Thoracic aorta (tissue), 2 donors: ENCODE measurements around the gene KLK13. TPM values are rescaled to one million over a fixed set of nuclear protein-coding genes. Genes with fewer than 3 reads are reported as not detected.

Experiments used
- ATAC-seq: fragments of 150-250 bp; one replicate; pipeline ENCODE4 v1.8.0; 2017; ENCODE audit warnings: low read depth; ENCODE audit not compliant: insufficient number of reproducible peaks, low FRiP score
- DNase-seq: peaks from one replicate; pipeline ENCODE4 v3.0.0-alpha.2; 2020; ENCODE audit warnings: low spot score
- H3K27ac ChIP-seq, 2 donors: fragments of 200-600 bp; sonication (generic); 1 replicate in 1 of 2; 2 replicates in 1 of 2; pipeline ENCODE4 v1.5.1; 2016; ENCODE audit warnings: mild to moderate bottlenecking in 2 of 2, moderate library complexity in 2 of 2
- H3K27me3 ChIP-seq: fragments of 200-600 bp; sonication (generic); replicated peaks from 2 replicates; pipeline ENCODE4 v1.6.0; 2016; ENCODE audit warnings: mild to moderate bottlenecking; ENCODE audit not compliant: insufficient read depth
- H3K36me3 ChIP-seq: fragments of 200-600 bp; sonication (generic); one replicate; pipeline ENCODE4 v1.5.1; 2016
- H3K4me1 ChIP-seq, 2 donors: fragments of 200-600 bp; sonication (generic); 1 replicate in 1 of 2; 2 replicates in 1 of 2; pipeline versions ENCODE4 v1.5.1 to v1.6.0; 2016; ENCODE audit warnings: low read depth in 2 of 2, mild to moderate bottlenecking in 1 of 2; ENCODE audit not compliant: control insufficient read depth in 1 of 2
- H3K4me3 ChIP-seq: fragments of 200-600 bp; sonication (generic); 2 replicates; pipeline ENCODE4 v1.5.1; 2016; ENCODE audit warnings: mild to moderate bottlenecking
- H3K9me3 ChIP-seq: fragments of 200-600 bp; sonication (generic); 2 replicates; pipeline ENCODE4 v1.5.1; 2016
- total RNA-seq, 2 donors: library from RNA; depleted of rRNA; stranded (reverse); fragments of >200 nt; gene quantifications; one replicate each; pipeline versions ENCODE4 v1.1.0 to v1.2.3, GENCODE V29; 2016
- TF ChIP-seq, protein P1 (sequence below): fragments of 200-600 bp; sonication (generic); IDR thresholded peaks from one replicate; pipeline ENCODE4 v1.5.1; 2019; ENCODE audit warnings: antibody characterized with exemption

Gene KLK13
- total RNA-seq, 2 donors from 2014 or later = not detected

GRCh38 chr19:51044327-51044726 lies 20.6 kb downstream of the KLK13 start:
- Histone ChIP-seq H3K9me3 (no peaks in the 10 kb centered on the region), H3K4me1 (no peaks in the 10 kb centered on the region), H3K27me3 (no peaks in the 10 kb centered on the region), H3K27ac (no peak overlapping the region), H3K4me3 (no peak overlapping the region), H3K36me3 (no peaks in the 10 kb centered on the region)
- ATAC-seq (no peak), DNase-seq (no peak)
- TF ChIP-seq, protein P1, sequence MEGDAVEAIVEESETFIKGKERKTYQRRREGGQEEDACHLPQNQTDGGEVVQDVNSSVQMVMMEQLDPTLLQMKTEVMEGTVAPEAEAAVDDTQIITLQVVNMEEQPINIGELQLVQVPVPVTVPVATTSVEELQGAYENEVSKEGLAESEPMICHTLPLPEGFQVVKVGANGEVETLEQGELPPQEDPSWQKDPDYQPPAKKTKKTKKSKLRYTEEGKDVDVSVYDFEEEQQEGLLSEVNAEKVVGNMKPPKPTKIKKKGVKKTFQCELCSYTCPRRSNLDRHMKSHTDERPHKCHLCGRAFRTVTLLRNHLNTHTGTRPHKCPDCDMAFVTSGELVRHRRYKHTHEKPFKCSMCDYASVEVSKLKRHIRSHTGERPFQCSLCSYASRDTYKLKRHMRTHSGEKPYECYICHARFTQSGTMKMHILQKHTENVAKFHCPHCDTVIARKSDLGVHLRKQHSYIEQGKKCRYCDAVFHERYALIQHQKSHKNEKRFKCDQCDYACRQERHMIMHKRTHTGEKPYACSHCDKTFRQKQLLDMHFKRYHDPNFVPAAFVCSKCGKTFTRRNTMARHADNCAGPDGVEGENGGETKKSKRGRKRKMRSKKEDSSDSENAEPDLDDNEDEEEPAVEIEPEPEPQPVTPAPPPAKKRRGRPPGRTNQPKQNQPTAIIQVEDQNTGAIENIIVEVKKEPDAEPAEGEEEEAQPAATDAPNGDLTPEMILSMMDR = no peak

DNA sequence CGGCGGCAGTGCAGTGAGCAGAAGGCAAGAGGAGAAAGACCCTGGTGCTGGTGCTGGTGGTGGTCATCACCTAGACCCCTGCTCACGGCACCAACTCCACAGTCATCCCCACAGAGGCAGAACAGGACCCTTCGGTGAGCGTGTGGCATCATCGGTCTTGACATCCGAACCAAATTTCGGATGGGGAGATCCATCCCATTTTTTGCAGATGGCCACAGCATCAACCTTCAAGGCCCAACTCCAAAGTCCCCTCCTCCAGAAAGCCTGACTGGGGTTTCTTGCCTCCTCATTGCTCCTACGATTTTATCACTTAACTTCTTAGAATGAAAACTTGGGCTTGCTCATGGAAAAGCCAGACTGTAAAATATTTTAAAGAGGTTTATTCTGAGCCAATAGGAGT lies 21.4 kb downstream of the KLK13 start:
- Histone ChIP-seq H3K4me3 (no peak overlapping the region), H3K27ac (no peak overlapping the region), H3K9me3 (no peaks in the 10 kb centered on the region), H3K36me3 (no peaks in the 10 kb centered on the region), H3K27me3 (no peaks in the 10 kb centered on the region), H3K4me1 (no peaks in the 10 kb centered on the region)
- TF ChIP-seq, protein P1 = no peak
- DNase-seq (no peak), ATAC-seq (no peak)

- H3K27me3 ChIP-seq = no peaks in the 10 kb centered on the region
- DNase-seq = no peak
- H3K4me3 ChIP-seq = no peak overlapping the region
- ATAC-seq = no peak
- no peaks in the 10 kb centered on the region for H3K36me3 ChIP-seq
- TF ChIP-seq, protein P1 = no peak
- H3K9me3 ChIP-seq = no peaks in the 10 kb centered on the region
- H3K4me1 ChIP-seq = no peaks in the 10 kb centered on the region
- H3K27ac ChIP-seq = no peak overlapping the region
Measured at GRCh38 chr19:51040151-51040550, 24.7 kb downstream of the KLK13 start.

DNA sequence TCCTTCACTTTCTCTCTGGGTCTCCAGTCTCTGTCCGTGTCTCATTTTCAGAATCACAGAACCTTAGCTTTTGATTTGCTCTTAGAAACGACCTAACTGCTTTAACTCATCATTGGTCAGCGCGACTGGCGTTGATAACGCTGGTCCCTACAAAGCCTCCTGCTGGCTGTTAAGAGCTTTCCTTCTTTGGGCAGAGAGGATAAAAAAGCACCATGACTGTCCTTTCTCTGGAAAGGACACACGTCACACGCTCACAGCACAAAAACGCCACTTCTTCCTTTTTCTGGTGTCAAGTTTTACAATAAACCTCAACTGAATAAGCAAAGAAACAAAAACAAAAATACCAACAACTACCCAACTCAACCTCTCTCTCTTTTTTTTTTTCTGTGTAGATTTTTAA lies 28.4 kb downstream of the KLK13 start:
- H3K4me1 ChIP-seq = no peaks in the 10 kb centered on the region
- TF ChIP-seq, protein P1 = no peak
- ATAC-seq = no peak
- no peak overlapping the region for H3K27ac ChIP-seq
- DNase-seq = no peak
- no peak overlapping the region for H3K4me3 ChIP-seq
- H3K27me3 ChIP-seq = no peaks in the 10 kb centered on the region
- no peaks in the 10 kb centered on the region for H3K9me3 ChIP-seq
- H3K36me3 ChIP-seq = no peaks in the 10 kb centered on the region

DNA sequence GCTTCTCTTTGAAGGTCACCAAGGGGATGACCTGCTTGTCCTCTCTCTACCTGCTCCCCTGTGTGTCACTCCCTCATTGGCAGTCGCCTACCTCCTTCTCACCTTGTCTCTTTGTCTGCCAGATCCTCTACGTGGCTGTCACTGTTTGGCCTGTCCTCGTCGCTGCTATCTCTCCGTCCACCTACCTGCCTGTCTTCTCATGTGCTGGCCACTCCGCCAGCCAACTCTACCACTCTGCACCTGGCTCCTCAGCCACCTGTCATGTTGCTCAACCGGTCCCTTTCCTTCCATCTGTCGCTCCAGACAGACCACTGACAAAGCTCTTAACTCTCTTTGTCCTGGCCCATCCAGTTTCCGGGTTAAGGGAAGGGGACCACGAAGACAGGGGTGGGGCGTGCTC lies 30.2 kb downstream of the KLK13 start, which contains the start of gene KLK12:
Gene KLK12, minus strand, starts transcription at position 299 of the 400 bp plus-strand sequence. CDS start 381 bp downstream, outside the sequence.
- no peaks in the 10 kb centered on the region for H3K9me3 ChIP-seq
- no peaks in the 10 kb centered on the region for H3K36me3 ChIP-seq
- TF ChIP-seq, protein P1 = no peak
- H3K4me3 ChIP-seq = no peak within 1 kb of the TSS
- H3K27me3 ChIP-seq = no peaks in the 10 kb centered on the region
- no peak within 1 kb of the TSS for H3K27ac ChIP-seq
- H3K4me1 ChIP-seq = no peaks in the 10 kb centered on the region
- no peak for DNase-seq
- no peak for ATAC-seq
